Esophagus squamous epithelium (tissue), 4 donors: ENCODE measurements around the gene YIF1A.

Source experiments
- CTCF ChIP-seq, 6 experiments: fragments of 450-650 bp in 4 of 6; fragments of 200-600 bp in 2 of 6; sonication (generic) in 2 of 6; IDR thresholded peaks; one replicate each; pipeline ENCODE4 v1.5.1; 2016 to 2019; ENCODE audit warnings: antibody characterized with exemption in 6 of 6, mild to moderate bottlenecking in 4 of 6, moderate library complexity in 4 of 6
- POLR2A ChIP-seq, 4 donors: fragments of 450-650 bp; IDR thresholded peaks; one replicate each; pipeline ENCODE4 v1.6.1; 2017; ENCODE audit warnings: antibody characterized with exemption in 4 of 4, mild to moderate bottlenecking in 4 of 4, moderate library complexity in 3 of 4

GRCh38 chr11:66237867-66238266, 51.1 kb downstream of the YIF1A start:
- TF ChIP-seq POLR2A (IDR thresholded peaks at IDR 0.05) (no peak), CTCF (IDR thresholded peaks at IDR 0.05) (no peak)
